Astrocyte (in vitro differentiated cells and primary cell): Measurements from ENCODE around the gene UGDH.

Experiments used
- EZH2 ChIP-seq: IDR thresholded peaks from 2 replicates; pipeline ENCODE4 v1.6.1; 2012; ENCODE audit warnings: mild to moderate bottlenecking, low read length, inconsistent platforms; ENCODE audit not compliant: insufficient read depth
- TF ChIP-seq, protein P1 (sequence below): IDR thresholded peaks from 2 replicates; pipeline ENCODE4 v1.5.1; 2011; ENCODE audit warnings: low read depth, mild to moderate bottlenecking, inconsistent platforms, low read length, moderate library complexity; ENCODE audit not compliant: insufficient read depth

DNA sequence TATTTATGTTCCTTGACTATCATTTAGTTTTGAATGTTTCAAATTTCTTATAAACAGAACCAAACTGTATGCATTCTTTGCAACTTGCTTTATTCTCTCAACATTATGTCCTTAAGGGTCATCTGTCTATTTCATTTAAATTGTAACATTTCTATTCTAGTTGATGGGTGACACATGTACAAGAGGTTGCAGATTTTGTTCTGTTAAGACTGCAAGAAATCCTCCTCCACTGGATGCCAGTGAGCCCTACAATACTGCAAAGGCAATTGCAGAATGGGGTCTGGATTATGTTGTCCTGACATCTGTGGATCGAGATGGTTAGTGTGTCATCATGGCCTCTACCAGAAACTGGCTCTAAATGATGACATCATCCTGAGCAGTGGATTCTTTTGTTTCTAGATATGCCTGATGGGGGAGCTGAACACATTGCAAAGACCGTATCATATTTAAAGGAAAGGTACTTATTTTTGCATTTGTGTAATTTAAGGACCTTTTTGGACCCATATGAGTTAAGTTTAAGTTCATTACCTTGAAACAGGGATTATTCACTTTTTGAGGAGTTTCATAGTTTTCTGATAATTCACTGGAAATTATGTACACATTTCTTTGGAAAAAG is 62.2 kb downstream of the UGDH start:
- TF ChIP-seq, protein P1, sequence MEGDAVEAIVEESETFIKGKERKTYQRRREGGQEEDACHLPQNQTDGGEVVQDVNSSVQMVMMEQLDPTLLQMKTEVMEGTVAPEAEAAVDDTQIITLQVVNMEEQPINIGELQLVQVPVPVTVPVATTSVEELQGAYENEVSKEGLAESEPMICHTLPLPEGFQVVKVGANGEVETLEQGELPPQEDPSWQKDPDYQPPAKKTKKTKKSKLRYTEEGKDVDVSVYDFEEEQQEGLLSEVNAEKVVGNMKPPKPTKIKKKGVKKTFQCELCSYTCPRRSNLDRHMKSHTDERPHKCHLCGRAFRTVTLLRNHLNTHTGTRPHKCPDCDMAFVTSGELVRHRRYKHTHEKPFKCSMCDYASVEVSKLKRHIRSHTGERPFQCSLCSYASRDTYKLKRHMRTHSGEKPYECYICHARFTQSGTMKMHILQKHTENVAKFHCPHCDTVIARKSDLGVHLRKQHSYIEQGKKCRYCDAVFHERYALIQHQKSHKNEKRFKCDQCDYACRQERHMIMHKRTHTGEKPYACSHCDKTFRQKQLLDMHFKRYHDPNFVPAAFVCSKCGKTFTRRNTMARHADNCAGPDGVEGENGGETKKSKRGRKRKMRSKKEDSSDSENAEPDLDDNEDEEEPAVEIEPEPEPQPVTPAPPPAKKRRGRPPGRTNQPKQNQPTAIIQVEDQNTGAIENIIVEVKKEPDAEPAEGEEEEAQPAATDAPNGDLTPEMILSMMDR: peak; percentile 24
- TF ChIP-seq EZH2: no peak
